HG03432 (cell line): ENCODE results near the gene FYTTD1.
A peak's percentile ranks its signal among the peaks of the same experiment; 100 is the strongest.

Experiments
- ATAC-seq: cut with Tn5 transposase; IDR thresholded peaks from one replicate; pipeline ENCODE4 v1.9.1; 2021; ENCODE audit warnings: mild to moderate bottlenecking, moderate library complexity; ENCODE audit not compliant: unreplicated experiment

Gene FYTTD1

DNA sequence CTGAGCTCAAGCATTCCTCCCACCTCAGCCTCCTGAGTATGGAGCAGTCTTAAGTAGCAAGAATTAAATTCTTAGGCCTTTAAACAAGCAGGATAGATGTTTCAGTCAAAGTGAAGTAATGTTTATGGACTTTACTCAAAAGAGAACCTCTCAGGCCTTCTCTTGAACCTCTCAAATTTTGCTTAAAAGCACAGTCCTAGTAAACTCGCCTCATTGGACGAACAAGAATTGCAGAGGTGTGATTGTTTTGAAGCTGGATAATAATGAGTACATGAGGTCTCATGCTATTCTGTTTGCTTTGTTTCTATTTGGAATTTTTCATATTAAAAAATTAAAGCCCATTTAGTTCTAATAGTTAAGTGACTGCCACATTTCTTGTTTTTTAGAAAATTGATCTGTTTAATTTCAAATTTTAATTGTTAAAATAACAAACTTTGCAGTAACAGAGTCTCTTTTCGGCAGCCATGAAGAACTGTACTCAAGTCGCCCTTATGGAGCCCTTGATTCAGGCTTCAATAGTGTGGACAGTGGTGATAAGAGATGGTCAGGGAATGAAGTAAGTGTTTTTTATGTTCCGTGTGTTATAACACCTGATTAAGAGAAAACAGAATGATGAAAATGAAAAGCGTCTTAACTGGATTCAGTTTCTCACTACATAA is 80.8 kb downstream of the FYTTD1 start:
- ATAC-seq, result no peak

DNA sequence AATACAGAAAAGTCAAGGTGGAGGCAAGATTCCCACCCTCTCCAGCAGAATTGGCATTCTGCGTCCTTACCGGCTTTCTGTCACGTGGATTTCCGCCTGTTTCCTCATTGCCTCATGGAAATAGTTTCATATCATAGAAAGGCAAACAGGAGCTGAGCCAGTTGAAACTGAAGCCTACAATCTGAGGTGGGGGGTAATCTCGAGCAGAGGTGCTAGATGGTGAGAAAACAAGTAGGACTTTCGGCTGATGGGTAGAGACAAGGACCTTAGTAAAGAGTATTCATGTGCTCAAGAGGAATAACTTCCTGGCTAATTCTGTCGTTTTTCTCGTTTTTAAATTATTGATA is 81.3 kb downstream of the FYTTD1 start:
- no peak for ATAC-seq

DNA sequence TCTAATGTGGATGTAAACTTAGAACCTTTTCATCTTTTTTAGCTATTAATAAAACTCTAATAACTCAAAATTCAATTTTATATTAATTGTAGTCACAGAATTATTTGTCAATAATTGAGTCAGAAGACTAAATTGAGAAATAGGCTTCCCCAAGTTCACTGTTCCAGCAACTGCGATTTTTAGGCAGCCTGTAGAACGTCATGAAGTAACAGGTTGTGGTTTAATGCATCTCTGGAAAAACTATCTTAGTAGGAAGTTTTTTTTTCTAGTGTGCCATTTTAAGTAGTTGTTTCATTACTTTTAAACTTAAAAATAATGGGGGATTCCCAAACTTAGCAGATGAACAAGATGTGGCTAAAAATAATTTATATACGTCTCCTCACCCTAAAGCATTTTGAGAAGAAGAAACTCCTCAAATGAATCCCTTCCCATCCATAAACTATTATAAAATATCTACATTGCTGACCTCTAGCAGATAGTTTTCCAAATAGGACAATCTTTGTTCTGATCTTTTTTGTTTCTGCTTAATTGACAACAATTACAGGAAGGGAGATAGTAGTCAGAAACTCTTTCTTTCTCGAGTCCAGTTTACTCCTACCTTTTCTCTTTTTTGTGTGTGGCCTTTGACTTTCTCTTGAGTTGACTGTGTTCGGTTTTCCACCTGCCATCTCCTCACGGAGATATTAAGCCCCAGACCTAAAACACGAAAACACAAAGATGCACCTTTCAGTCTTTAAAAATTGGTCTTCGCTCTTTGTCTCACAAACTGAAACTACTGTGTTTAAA is 84.4 kb downstream of the FYTTD1 start:
- peak; percentile 59 for ATAC-seq

DNA sequence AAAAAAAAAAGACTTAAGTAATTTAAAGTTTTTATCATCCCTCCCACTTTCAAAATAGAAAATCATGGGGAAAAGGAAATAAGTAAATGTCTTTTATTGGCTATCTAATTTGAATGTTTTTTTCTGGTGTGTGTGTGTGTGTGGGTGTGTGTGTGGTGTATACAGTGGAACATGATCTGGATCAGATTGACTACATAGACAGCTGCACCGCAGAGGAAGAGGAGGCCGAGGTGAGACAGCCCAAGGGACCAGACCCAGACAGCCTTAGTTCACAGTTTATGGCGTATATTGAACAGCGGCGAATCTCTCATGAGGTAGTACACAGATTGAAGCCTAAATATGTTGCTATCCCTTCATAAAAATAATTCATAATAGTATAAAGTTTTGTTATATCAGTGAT is 85.8 kb downstream of the FYTTD1 start:
- ATAC-seq, result no peak

DNA sequence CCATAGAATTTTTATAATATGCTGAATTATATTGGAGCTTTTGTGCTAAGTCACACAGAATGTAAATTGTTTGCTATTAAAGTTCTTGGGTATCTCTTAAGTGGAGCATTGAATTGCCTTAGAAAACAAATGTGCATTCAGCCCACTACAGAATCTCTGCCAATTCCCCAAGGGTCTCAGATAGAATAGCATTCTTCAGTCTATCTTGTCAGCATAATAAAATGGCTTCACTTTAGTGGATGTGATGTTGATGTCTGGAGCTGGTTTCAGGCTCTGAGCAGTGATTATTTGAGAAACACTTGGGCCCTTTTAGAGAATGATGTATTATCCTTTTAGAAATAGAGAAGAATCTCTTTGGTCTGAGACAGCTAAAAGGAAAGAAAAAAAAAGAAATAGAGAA is 86.6 kb downstream of the FYTTD1 start:
- ATAC-seq, result no peak
